Endodermal cell (in vitro differentiated cells): ENCODE results near the gene MCAM. TPM values are rescaled to one million over a fixed set of nuclear protein-coding genes. Genes with fewer than 3 reads are reported as not detected.

Source experiments
- DNase-seq: peaks from one replicate; pipeline ENCODE4 v3.0.0-alpha.2; 2017
- H3K27ac ChIP-seq: 2 replicates; pipeline ENCODE4 v1.5.1; 2013; ENCODE audit warnings: mild to moderate bottlenecking, low read depth, low read length, moderate library complexity
- H3K27me3 ChIP-seq: 2 replicates; pipeline ENCODE4 v1.6.1; 2013; ENCODE audit warnings: mild to moderate bottlenecking, low read length, moderate library complexity; ENCODE audit not compliant: insufficient read depth, control insufficient read depth, poor library complexity, severe bottlenecking
- H3K36me3 ChIP-seq: 2 replicates; pipeline ENCODE4 v1.7.0; 2013; ENCODE audit warnings: mild to moderate bottlenecking, low read length, moderate library complexity; ENCODE audit not compliant: control insufficient read depth, insufficient read depth
- H3K4me1 ChIP-seq: one replicate; pipeline ENCODE4 v1.7.0; 2013; ENCODE audit warnings: low read length; ENCODE audit not compliant: control insufficient read depth, insufficient read depth
- H3K4me3 ChIP-seq: 2 replicates; pipeline ENCODE4 v1.5.1; 2013; ENCODE audit warnings: mild to moderate bottlenecking, low read length, moderate library complexity
- H3K9ac ChIP-seq: 2 replicates; pipeline ENCODE4 v1.6.1; 2013; ENCODE audit warnings: mild to moderate bottlenecking, low read length, moderate library complexity; ENCODE audit not compliant: poor library complexity, severe bottlenecking; ENCODE audit errors: extremely low read depth
- H3K9me3 ChIP-seq: 2 replicates; pipeline ENCODE4 v1.6.1; 2013; ENCODE audit warnings: mild to moderate bottlenecking, low read length, moderate library complexity; ENCODE audit not compliant: control insufficient read depth
- H3K27ac Mint-ChIP-seq: 2 replicates; pipeline ENCODE4 v1.8.0; 2020; ENCODE audit warnings: mixed read lengths
- H3K27me3 Mint-ChIP-seq: 2 replicates; pipeline ENCODE4 v1.8.0; 2021; ENCODE audit warnings: mild to moderate bottlenecking, mixed read lengths; ENCODE audit not compliant: insufficient read depth
- H3K36me3 Mint-ChIP-seq: 2 replicates; pipeline ENCODE4 v1.8.0; 2020; ENCODE audit warnings: low read depth, mixed read lengths
- H3K4me1 Mint-ChIP-seq: 2 replicates; pipeline ENCODE4 v1.8.0; 2020; ENCODE audit warnings: mixed read lengths
- H3K4me3 Mint-ChIP-seq: 2 replicates; pipeline ENCODE4 v1.8.0; 2020; ENCODE audit warnings: mild to moderate bottlenecking, moderate library complexity, mixed read lengths
- H3K9me3 Mint-ChIP-seq: 2 replicates; pipeline ENCODE4 v1.8.0; 2020; ENCODE audit warnings: mild to moderate bottlenecking, mixed read lengths
- CTCF ChIP-seq: fragments of 200-600 bp; sonication (generic); conservative IDR thresholded peaks from 2 replicates; pipeline ENCODE4 v1.5.0; 2021; ENCODE audit warnings: antibody characterized with exemption, mild to moderate bottlenecking
- WGBS, 2 experiments: methylation state at CpG; one replicate each; pipeline versions ENCODE4 v1.1.5 to v1.1.7; 2013; ENCODE audit warnings: missing lambda C conversion rate in 2 of 2, mixed read lengths in 1 of 2; ENCODE audit not compliant: insufficient coverage in 1 of 2, insufficient read length in 1 of 2; 5-methylcytosine and 5-hydroxymethylcytosine counted together
- total RNA-seq, 2 donors: library from RNA; stranded (reverse); fragmentation: NEBNext Ultra II Directional in 1 of 2; extraction: Animal tissue kit (Norgen Biotek cat#: 25700) in 1 of 2; gene quantifications; 2 replicates in 1 of 2; 3 replicates in 1 of 2; pipeline ENCODE4 v1.2.1, GENCODE V29; 2021

Gene MCAM
- total RNA-seq, 2 donors from 2014 or later: 21.9 to 28.3 TPM

GRCh38 chr11:119277660-119278059 is 39.3 kb downstream of the MCAM start:
- no peaks in the 10 kb centered on the region for H3K9me3 ChIP-seq
- Mint-ChIP-seq H3K27ac (no peak overlapping the region), H3K36me3 (peaks cover 62% of the 10 kb centered on the region), H3K4me3 (no peak overlapping the region), H3K9me3 (no peaks in the 10 kb centered on the region), H3K27me3 (no peaks in the 10 kb centered on the region), H3K4me1 (peaks cover 9% of the 10 kb centered on the region)
- no peak overlapping the region for H3K27ac ChIP-seq
- no peak overlapping the region for H3K4me3 ChIP-seq
- no peaks in the 10 kb centered on the region for H3K27me3 ChIP-seq
- TF ChIP-seq CTCF: no peak
- H3K36me3 ChIP-seq: peaks cover 68% of the 10 kb centered on the region
- WGBS, 2 experiments: 97 to 100% methylated on average over 1 of the region's 1 CpG
- H3K9ac ChIP-seq: no peak overlapping the region
- DNase-seq: no peak
- no peaks in the 10 kb centered on the region for H3K4me1 ChIP-seq

DNA sequence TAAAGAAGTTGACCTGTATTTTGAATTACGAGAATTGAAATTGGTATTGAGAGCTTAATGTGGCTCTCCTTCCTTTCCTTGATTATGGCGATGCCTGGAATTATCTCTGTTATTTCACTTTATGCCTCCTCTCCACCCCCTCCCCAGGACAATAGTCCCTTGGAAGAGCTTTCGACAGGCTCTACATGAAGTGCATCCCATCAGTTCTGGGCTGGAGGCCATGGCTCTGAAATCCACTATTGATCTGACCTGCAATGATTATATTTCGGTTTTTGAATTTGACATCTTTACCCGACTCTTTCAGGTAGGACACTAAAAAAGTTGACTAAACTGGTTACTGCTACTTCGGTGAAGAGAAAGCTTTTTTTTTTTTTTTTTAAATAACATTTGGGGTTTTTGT is 43.2 kb downstream of the MCAM start:
- no peaks in the 10 kb centered on the region for H3K9me3 Mint-ChIP-seq
- H3K27ac Mint-ChIP-seq: no peak overlapping the region
- H3K9me3 ChIP-seq: no peaks in the 10 kb centered on the region
- peaks cover 69% of the 10 kb centered on the region for H3K36me3 ChIP-seq
- H3K4me1 ChIP-seq: no peaks in the 10 kb centered on the region
- no peak overlapping the region for H3K4me3 Mint-ChIP-seq
- peaks cover 54% of the 10 kb centered on the region for H3K36me3 Mint-ChIP-seq
- 97 to 98% methylated on average over 4 to 5 of the region's 6 CpGs for WGBS, 2 experiments
- no peak overlapping the region for H3K27ac ChIP-seq
- H3K9ac ChIP-seq: no peak overlapping the region
- no peak overlapping the region for H3K4me3 ChIP-seq
- H3K27me3 ChIP-seq: no peaks in the 10 kb centered on the region
- no peaks in the 10 kb centered on the region for H3K4me1 Mint-ChIP-seq
- no peak for TF ChIP-seq CTCF
- H3K27me3 Mint-ChIP-seq: no peaks in the 10 kb centered on the region
- DNase-seq: no peak

GRCh38 chr11:119267645-119268044 is 49.3 kb downstream of the MCAM start:
- Histone ChIP-seq H3K9ac (no peak overlapping the region), H3K27ac (no peak overlapping the region), H3K27me3 (no peaks in the 10 kb centered on the region), H3K4me3 (no peak overlapping the region), H3K9me3 (no peaks in the 10 kb centered on the region), H3K4me1 (no peaks in the 10 kb centered on the region), H3K36me3 (peaks cover 8% of the 10 kb centered on the region)
- DNase-seq: no peak
- Mint-ChIP-seq H3K9me3 (no peaks in the 10 kb centered on the region), H3K27ac (no peak overlapping the region), H3K4me1 (peaks cover 7% of the 10 kb centered on the region), H3K36me3 (peaks cover 6% of the 10 kb centered on the region), H3K27me3 (no peaks in the 10 kb centered on the region), H3K4me3 (no peak overlapping the region)
- TF ChIP-seq CTCF: no peak
- WGBS, 2 experiments: 94 to 98% methylated on average over 5 of the region's 5 CpGs
